Measurements from ENCODE around the gene YIPF1.

The YIPF1 gene

GRCh38 chr1:53804791-53805505, 84.6 kb downstream of the YIPF1 start:
- H3K9me3 Mint-ChIP-seq, result no peaks in the 10 kb centered on the region
- peaks cover 22% of the 10 kb centered on the region for H3K36me3 Mint-ChIP-seq (ENCODE audit: low read depth)

GRCh38 chr1:53804181-53804580, 85.4 kb downstream of the YIPF1 start:
- H3K4me3 Mint-ChIP-seq, result no peak overlapping the region
- no peaks in the 10 kb centered on the region for H3K9me3 Mint-ChIP-seq
- H3K4me1 Mint-ChIP-seq (ENCODE audit: low read depth), result peaks cover 3% of the 10 kb centered on the region
- no peak overlapping the region for H3K27ac Mint-ChIP-seq
- peaks cover 25% of the 10 kb centered on the region for H3K36me3 Mint-ChIP-seq (ENCODE audit: low read depth)
- H3K27me3 Mint-ChIP-seq (ENCODE audit: low read depth), result no peaks in the 10 kb centered on the region

More at GRCh38 chr1:53804791-53805505, 84.6 kb downstream of the YIPF1 start:
- no peaks in the 10 kb centered on the region for H3K27me3 Mint-ChIP-seq (ENCODE audit: low read depth)
- peaks cover 3% of the 10 kb centered on the region for H3K4me1 Mint-ChIP-seq (ENCODE audit: low read depth)
- H3K27ac Mint-ChIP-seq, result no peak overlapping the region
- no peak overlapping the region for H3K4me3 Mint-ChIP-seq

All from T-helper 1 cell treated with Interleukin-12 subunit alpha and Interleukin-12 subunit beta and Interleukin-4 antibody, amounts not matched to agents 30 μg/mL and 1 μg/mL, for 36 hours (primary cell).